ENCODE measurements around the gene ITGB6.
"Not testable (repeated sequence)": the region's sequence is repeated elsewhere in the genome, so short reads cannot be mapped to it uniquely, and the experiment has no call there.

Gene ITGB6

GRCh38 chr2:160142472-160142871 lies 57.6 kb downstream of the ITGB6 start:
- H3K36me3 Mint-ChIP-seq (ENCODE audit: low read depth), result no peaks in the 10 kb centered on the region
- no peaks in the 10 kb centered on the region for H3K9me3 Mint-ChIP-seq
- no peak overlapping the region for H3K27ac Mint-ChIP-seq
- peaks cover 27% of the 10 kb centered on the region for H3K27me3 Mint-ChIP-seq (ENCODE audit: low read depth)
- no peaks in the 10 kb centered on the region for H3K4me1 Mint-ChIP-seq (ENCODE audit: low read depth)
- no peak overlapping the region for H3K4me3 Mint-ChIP-seq

DNA sequence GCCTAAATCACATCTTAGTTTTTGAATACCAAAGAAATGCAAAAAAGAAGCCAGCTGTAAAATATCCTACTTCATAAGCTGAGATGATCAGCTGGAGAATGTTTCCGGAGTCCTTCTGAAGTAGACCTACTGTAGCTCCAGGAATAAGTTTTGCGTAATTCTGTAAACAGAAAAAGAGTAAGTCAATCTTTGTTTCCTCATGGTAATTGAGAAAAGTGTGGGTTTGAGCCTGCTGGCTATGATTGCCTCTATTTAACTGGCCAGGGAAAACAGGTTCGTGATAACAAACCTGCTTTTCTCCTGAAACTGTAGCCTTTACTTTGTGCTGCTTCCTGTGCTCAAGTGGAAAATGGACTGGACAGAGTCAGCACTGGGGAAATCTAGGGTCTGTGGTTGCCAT lies 58.2 kb downstream of the ITGB6 start:
- H3K9me3 Mint-ChIP-seq, result no peaks in the 10 kb centered on the region
- no peaks in the 10 kb centered on the region for H3K4me1 Mint-ChIP-seq (ENCODE audit: low read depth)
- no peaks in the 10 kb centered on the region for H3K36me3 Mint-ChIP-seq (ENCODE audit: low read depth)
- H3K27me3 Mint-ChIP-seq (ENCODE audit: low read depth), result peaks cover 24% of the 10 kb centered on the region
- no peak overlapping the region for H3K4me3 Mint-ChIP-seq
- no peak overlapping the region for H3K27ac Mint-ChIP-seq

DNA sequence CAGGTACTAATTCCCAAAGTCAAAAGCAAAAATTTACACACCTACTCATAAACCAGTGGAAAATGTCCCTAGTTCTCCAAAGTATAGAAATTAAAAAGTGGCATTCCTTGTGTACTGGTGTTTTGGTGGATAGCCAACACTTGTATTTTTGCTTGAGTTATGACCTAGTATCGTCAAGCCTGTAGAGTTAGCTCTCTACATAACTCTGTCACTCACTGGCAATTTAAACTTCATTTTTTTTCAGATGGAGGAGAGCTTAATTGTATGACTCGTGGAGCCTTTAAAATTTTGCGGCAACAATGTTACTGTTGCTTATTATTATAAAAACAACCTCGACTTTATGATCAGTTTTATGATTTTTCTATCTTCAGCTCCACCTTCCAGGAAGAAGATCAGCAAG lies 58.7 kb downstream of the ITGB6 start:
- no peak overlapping the region for H3K27ac Mint-ChIP-seq
- H3K4me1 Mint-ChIP-seq (ENCODE audit: low read depth), result no peaks in the 10 kb centered on the region
- H3K27me3 Mint-ChIP-seq (ENCODE audit: low read depth), result peaks cover 22% of the 10 kb centered on the region
- H3K9me3 Mint-ChIP-seq, result no peaks in the 10 kb centered on the region
- no peak overlapping the region for H3K4me3 Mint-ChIP-seq
- H3K36me3 Mint-ChIP-seq (ENCODE audit: low read depth), result no peaks in the 10 kb centered on the region

GRCh38 chr2:160140471-160140870 lies 59.6 kb downstream of the ITGB6 start:
- Mint-ChIP-seq H3K4me3 (no peak overlapping the region), H3K27ac (no peak overlapping the region), H3K36me3 (ENCODE audit: low read depth) (no peaks in the 10 kb centered on the region), H3K27me3 (ENCODE audit: low read depth) (peaks cover 17% of the 10 kb centered on the region), H3K4me1 (ENCODE audit: low read depth) (no peaks in the 10 kb centered on the region), H3K9me3 (no peaks in the 10 kb centered on the region)

GRCh38 chr2:160139991-160140390 lies 60.1 kb downstream of the ITGB6 start:
- no peak overlapping the region for H3K27ac Mint-ChIP-seq
- no peaks in the 10 kb centered on the region for H3K9me3 Mint-ChIP-seq
- H3K4me1 Mint-ChIP-seq (ENCODE audit: low read depth), result no peaks in the 10 kb centered on the region
- peaks cover 12% of the 10 kb centered on the region for H3K27me3 Mint-ChIP-seq (ENCODE audit: low read depth)
- H3K36me3 Mint-ChIP-seq (ENCODE audit: low read depth), result no peaks in the 10 kb centered on the region
- no peak overlapping the region for H3K4me3 Mint-ChIP-seq

DNA sequence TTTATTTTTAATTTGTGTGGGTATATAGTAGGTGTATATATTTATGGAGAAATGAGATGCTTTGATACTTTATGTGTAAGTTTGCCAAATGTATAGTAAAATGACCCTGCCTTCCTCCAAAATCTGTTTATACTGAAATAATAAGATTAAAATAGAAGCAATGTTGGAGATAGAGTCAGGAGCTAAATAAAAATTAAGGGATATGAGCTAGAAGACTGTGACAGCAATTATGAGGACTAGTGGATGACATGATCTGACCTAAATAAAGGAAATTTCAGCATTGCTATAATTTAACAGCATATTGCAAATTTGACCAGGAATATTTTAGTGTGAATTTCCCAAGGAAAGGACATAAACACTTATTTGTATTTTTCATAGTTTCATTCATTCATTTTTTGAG lies 60.7 kb downstream of the ITGB6 start:
- Mint-ChIP-seq H3K9me3 (no peaks in the 10 kb centered on the region), H3K27ac (no peak overlapping the region), H3K4me3 (no peak overlapping the region), H3K4me1 (ENCODE audit: low read depth) (no peaks in the 10 kb centered on the region), H3K36me3 (ENCODE audit: low read depth) (no peaks in the 10 kb centered on the region), H3K27me3 (ENCODE audit: low read depth) (peaks cover 12% of the 10 kb centered on the region)

DNA sequence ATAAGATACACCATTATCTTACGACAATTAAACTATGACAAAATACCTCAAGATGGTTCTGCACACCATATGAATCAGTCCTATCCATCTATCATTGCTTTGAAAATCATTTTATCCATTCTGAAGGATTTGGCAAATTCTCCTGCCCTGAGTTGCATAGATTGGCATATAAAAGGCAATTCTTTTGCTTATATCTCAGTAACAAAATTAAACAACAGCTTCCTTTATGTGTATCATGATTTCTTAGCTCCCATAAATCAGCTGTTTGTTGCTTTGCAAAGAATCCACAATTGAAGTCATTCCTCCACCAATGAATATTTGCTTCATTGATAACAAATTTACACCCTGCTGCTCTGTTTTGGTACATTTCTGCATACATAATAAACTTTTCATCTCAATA lies 61.7 kb downstream of the ITGB6 start:
- Mint-ChIP-seq H3K9me3 (no peaks in the 10 kb centered on the region), H3K4me1 (ENCODE audit: low read depth) (no peaks in the 10 kb centered on the region), H3K27ac (no peak overlapping the region), H3K27me3 (ENCODE audit: low read depth) (peaks cover 17% of the 10 kb centered on the region), H3K36me3 (ENCODE audit: low read depth) (no peaks in the 10 kb centered on the region), H3K4me3 (no peak overlapping the region)

DNA sequence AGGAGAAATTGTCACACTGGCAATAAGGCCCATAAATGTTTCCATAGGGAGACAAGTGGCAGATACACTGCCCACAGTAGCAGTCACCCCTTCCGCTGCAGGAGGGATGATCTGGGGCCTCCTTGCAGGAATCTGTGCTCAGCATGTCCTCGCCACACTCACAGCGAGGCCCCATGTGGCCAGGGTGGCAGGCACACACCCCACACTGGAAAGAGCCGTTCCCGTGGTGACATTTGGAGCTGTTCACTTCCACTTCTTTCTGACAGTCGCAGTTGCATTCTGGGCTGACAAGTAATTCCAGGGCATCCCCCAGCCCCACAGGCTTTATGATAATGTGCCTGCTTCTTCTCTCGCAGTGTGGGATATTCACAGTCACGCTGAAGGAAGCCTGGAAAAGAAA lies 62.6 kb downstream of the ITGB6 start:
- Mint-ChIP-seq H3K36me3 (ENCODE audit: low read depth) (no peaks in the 10 kb centered on the region), H3K4me3 (no peak overlapping the region), H3K27me3 (ENCODE audit: low read depth) (peaks cover 22% of the 10 kb centered on the region), H3K9me3 (no peaks in the 10 kb centered on the region), H3K4me1 (ENCODE audit: low read depth) (no peaks in the 10 kb centered on the region), H3K27ac (no peak overlapping the region)

GRCh38 chr2:160132761-160133160 lies 67.3 kb downstream of the ITGB6 start:
- Mint-ChIP-seq H3K36me3 (ENCODE audit: low read depth) (no peaks in the 10 kb centered on the region), H3K27ac (no peak overlapping the region), H3K27me3 (ENCODE audit: low read depth) (peaks cover 10% of the 10 kb centered on the region), H3K9me3 (no peaks in the 10 kb centered on the region), H3K4me1 (ENCODE audit: low read depth) (no peaks in the 10 kb centered on the region), H3K4me3 (no peak overlapping the region)

DNA sequence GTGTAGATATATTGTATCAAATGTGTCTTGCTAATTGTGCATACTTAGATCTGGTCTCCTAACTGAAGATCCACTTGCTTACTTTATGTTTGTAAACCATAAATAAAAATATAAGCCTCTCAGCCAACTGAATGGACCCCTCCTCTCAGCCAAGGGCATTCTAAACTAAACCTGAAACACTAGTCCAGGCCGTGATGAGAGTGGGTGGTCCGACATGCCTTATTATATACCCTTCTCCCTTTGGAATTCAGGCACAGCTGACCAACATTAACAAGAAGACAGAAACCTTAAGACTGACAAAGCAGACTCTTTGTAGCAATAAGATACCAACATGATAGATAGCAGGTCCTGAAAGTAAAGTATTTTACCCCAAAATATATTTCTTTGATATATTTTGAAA lies 73.3 kb downstream of the ITGB6 start:
- no peaks in the 10 kb centered on the region for H3K36me3 Mint-ChIP-seq (ENCODE audit: low read depth)
- no peaks in the 10 kb centered on the region for H3K4me1 Mint-ChIP-seq (ENCODE audit: low read depth)
- no peaks in the 10 kb centered on the region for H3K9me3 Mint-ChIP-seq
- H3K27me3 Mint-ChIP-seq (ENCODE audit: low read depth), result peaks cover 7% of the 10 kb centered on the region
- no peak overlapping the region for H3K27ac Mint-ChIP-seq
- H3K4me3 Mint-ChIP-seq, result no peak overlapping the region

GRCh38 chr2:160126315-160126714 lies 73.8 kb downstream of the ITGB6 start:
- Mint-ChIP-seq H3K27ac (no peak overlapping the region), H3K27me3 (ENCODE audit: low read depth) (peaks cover 7% of the 10 kb centered on the region), H3K4me1 (ENCODE audit: low read depth) (no peaks in the 10 kb centered on the region), H3K9me3 (no peaks in the 10 kb centered on the region), H3K36me3 (ENCODE audit: low read depth) (no peaks in the 10 kb centered on the region), H3K4me3 (no peak overlapping the region)

- Mint-ChIP-seq H3K36me3 (ENCODE audit: low read depth) (no peaks in the 10 kb centered on the region), H3K4me3 (no peak overlapping the region), H3K9me3 (no peaks in the 10 kb centered on the region), H3K27me3 (ENCODE audit: low read depth) (peaks cover 7% of the 10 kb centered on the region), H3K4me1 (ENCODE audit: low read depth) (no peaks in the 10 kb centered on the region), H3K27ac (no peak overlapping the region)
These were observed 74.2 kb downstream of the ITGB6 start for GRCh38 chr2:160125828-160126227.

DNA sequence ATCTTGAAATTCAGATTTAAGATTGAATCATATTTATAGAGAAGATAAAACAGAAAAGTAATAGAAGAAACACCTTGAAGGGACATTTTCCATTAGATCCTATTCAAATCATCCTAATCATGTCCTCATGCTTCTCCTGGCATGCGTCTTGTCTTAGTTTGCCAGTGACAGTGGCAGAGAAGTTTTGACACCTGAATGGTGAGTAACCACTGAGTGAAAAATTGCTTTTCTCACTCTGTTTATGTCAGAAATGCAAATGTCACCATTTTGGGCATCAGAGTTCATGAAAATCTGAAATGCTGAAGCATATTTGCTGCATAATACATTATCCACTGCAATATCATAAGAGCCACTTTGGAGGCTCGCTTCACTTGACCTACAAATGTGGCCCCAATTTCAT lies 74.7 kb downstream of the ITGB6 start:
- H3K36me3 Mint-ChIP-seq (ENCODE audit: low read depth), result no peaks in the 10 kb centered on the region
- H3K27ac Mint-ChIP-seq, result no peak overlapping the region
- no peak overlapping the region for H3K4me3 Mint-ChIP-seq
- no peaks in the 10 kb centered on the region for H3K4me1 Mint-ChIP-seq (ENCODE audit: low read depth)
- peaks cover 7% of the 10 kb centered on the region for H3K27me3 Mint-ChIP-seq (ENCODE audit: low read depth)
- no peaks in the 10 kb centered on the region for H3K9me3 Mint-ChIP-seq

GRCh38 chr2:160124571-160124970 lies 75.5 kb downstream of the ITGB6 start:
- H3K36me3 Mint-ChIP-seq (ENCODE audit: low read depth), result no peaks in the 10 kb centered on the region
- H3K9me3 Mint-ChIP-seq, result no peaks in the 10 kb centered on the region
- peaks cover 7% of the 10 kb centered on the region for H3K27me3 Mint-ChIP-seq (ENCODE audit: low read depth)
- no peaks in the 10 kb centered on the region for H3K4me1 Mint-ChIP-seq (ENCODE audit: low read depth)
- H3K27ac Mint-ChIP-seq, result no peak overlapping the region
- H3K4me3 Mint-ChIP-seq, result no peak overlapping the region

DNA sequence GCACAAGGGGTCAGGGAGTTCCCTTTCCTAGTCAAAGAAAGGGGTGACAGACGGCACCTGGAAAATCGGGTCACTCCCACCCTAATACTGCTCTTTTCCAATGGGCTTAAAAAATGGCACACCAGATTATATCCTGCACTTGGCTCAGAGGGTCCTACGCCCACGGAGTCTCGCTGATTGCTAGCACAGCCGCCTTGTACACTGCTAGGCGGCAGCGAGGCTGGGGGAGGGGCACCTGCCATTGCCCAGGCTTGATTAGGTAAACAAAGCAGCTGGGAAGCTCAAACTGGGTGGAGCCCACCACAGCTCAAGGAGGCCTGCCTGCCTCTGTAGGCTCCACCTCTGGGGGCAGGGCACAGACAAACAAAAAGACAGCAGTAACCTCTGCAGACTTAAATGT lies 85.4 kb downstream of the ITGB6 start:
- H3K27me3 Mint-ChIP-seq (ENCODE audit: low read depth); H3K27ac Mint-ChIP-seq; H3K9me3 Mint-ChIP-seq; H3K36me3 Mint-ChIP-seq (ENCODE audit: low read depth); H3K4me3 Mint-ChIP-seq; H3K4me1 Mint-ChIP-seq (ENCODE audit: low read depth): not testable (repeated sequence)

DNA sequence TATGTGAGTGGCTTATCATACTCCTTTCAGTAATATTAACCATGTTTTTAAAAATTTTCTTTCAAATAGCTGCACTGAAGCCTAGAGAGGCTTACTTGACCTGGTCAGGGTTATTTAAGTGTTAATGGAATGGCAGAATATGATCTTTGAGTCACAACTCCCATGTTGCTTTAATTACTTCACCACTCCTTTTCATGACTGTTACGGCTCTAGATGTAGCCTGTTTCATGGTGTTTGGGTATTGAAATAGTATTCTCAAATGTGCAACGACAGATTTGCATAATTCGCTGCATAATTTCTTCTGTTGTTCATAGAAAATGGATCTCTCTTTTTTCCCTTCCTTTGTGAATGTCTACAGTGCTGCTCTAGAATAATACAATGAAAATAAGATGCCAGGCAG lies 86.1 kb downstream of the ITGB6 start:
- no peaks in the 10 kb centered on the region for H3K36me3 Mint-ChIP-seq (ENCODE audit: low read depth)
- no peak overlapping the region for H3K27ac Mint-ChIP-seq
- H3K9me3 Mint-ChIP-seq, result no peaks in the 10 kb centered on the region
- no peaks in the 10 kb centered on the region for H3K4me1 Mint-ChIP-seq (ENCODE audit: low read depth)
- H3K4me3 Mint-ChIP-seq, result no peak overlapping the region
- H3K27me3 Mint-ChIP-seq (ENCODE audit: low read depth), result peaks cover 11% of the 10 kb centered on the region
